SIG-M5 treated with dmso at 0.1 percent for 504 hours (cell line): Measurements from ENCODE around the gene PKM.

ENCODE experiments used
- DNase-seq: peaks from one replicate; lab custom pipeline; 2025; ENCODE audit not compliant: unreplicated experiment; lab: John Stamatoyannopoulos, UW

The PKM gene

GRCh38 chr15:72161361-72162132 is 69.4 kb downstream of the PKM start:
- no peak for DNase-seq

GRCh38 chr15:72160696-72161245 is 70.2 kb downstream of the PKM start:
- DNase-seq = no peak

GRCh38 chr15:72156928-72157327 is 74.1 kb downstream of the PKM start:
- peak; percentile 49 for DNase-seq

GRCh38 chr15:72155635-72156616 is 75.1 kb downstream of the PKM start:
- DNase-seq = peak; percentile 81

- no peak for DNase-seq
These were observed 75.9 kb downstream of the PKM start for GRCh38 chr15:72155003-72155621.

GRCh38 chr15:72154316-72154715 is 76.7 kb downstream of the PKM start:
- DNase-seq = no peak

GRCh38 chr15:72153269-72154000 is 77.6 kb downstream of the PKM start:
- no peak for DNase-seq
